A673 (cell line): ENCODE data around the gene B2M. TPM values are rescaled to one million over a fixed set of nuclear protein-coding genes. Genes with fewer than 3 reads are reported as not detected.
A peak's percentile ranks its signal among the peaks of the same experiment; 100 is the strongest.

Experiments used
- BruUV-seq: library from RNA; stranded (reverse); fragments of 400-500 nt; replicated peaks from 2 replicates; lab custom pipeline; 2021; lab: Mats Ljungman, UMichigan
- CTCF ChIA-PET: fragments of 300-600 bp; sonication (Branson Sonifier 250); formaldehyde crosslinking; loops from one replicate; lab custom pipeline; 2022; ENCODE audit warnings: antibody characterized with exemption; lab: Charles Lee
- POLR2A ChIA-PET: fragments of 300-600 bp; sonication (Branson Sonifier 250); formaldehyde crosslinking; loops from one replicate; lab custom pipeline; 2022; ENCODE audit warnings: antibody characterized with exemption; ENCODE audit not compliant: low non-redundant PET; lab: Charles Lee
- DNase-seq: peaks from one replicate; pipeline ENCODE4 v3.0.0-alpha.2; 2015; ENCODE audit warnings: low spot score
- H3K27ac ChIP-seq: fragments of 200-600 bp; sonication (generic); 2 replicates; pipeline ENCODE4 v1.5.1; 2016; ENCODE audit warnings: mixed run types, low read depth, mild to moderate bottlenecking, mixed read lengths, antibody characterized with exemption, low read length; ENCODE audit not compliant: poor library complexity, severe bottlenecking
- H3K27me3 ChIP-seq: fragments of 200-600 bp; sonication (generic); replicated peaks from 2 replicates; pipeline ENCODE4 v1.6.1; 2017; ENCODE audit warnings: mixed run types, low read depth, mild to moderate bottlenecking, mixed read lengths, antibody characterized with exemption, low read length; ENCODE audit not compliant: insufficient read depth, poor library complexity
- H3K36me3 ChIP-seq: fragments of 200-600 bp; sonication (generic); 2 replicates; pipeline ENCODE4 v1.6.1; 2016; ENCODE audit warnings: mixed run types, mild to moderate bottlenecking, mixed read lengths, antibody characterized with exemption, low read length; ENCODE audit not compliant: insufficient read depth, poor library complexity, severe bottlenecking
- H3K4me1 ChIP-seq: fragments of 200-600 bp; sonication (generic); 2 replicates; pipeline ENCODE4 v1.6.1; 2017; ENCODE audit warnings: mixed run types, mild to moderate bottlenecking, mixed read lengths, antibody characterized with exemption, low read length; ENCODE audit not compliant: insufficient read depth, poor library complexity, severe bottlenecking
- H3K4me3 ChIP-seq: fragments of 200-600 bp; sonication (generic); 2 replicates; pipeline ENCODE4 v1.5.1; 2016; ENCODE audit warnings: low read depth, mixed run types, mild to moderate bottlenecking, mixed read lengths, low read length; ENCODE audit not compliant: poor library complexity, severe bottlenecking
- H3K9me3 ChIP-seq: fragments of 200-600 bp; sonication (generic); 2 replicates; pipeline ENCODE4 v1.6.1; 2016; ENCODE audit warnings: mixed run types, low read depth, mild to moderate bottlenecking, mixed read lengths, antibody characterized with exemption, low read length; ENCODE audit not compliant: poor library complexity, severe bottlenecking
- CTCF ChIP-seq: fragments of 300-800, 200-600 bp; sonication (generic); conservative IDR thresholded peaks from 2 replicates; pipeline ENCODE4 v1.5.1; 2017; ENCODE audit warnings: low read depth, mild to moderate bottlenecking, antibody characterized with exemption, low read length, moderate library complexity, mixed read lengths
- EZH2 ChIP-seq: fragments of 200-600 bp; sonication (generic); IDR thresholded peaks from 2 replicates; pipeline ENCODE4 v1.6.1; 2017; ENCODE audit warnings: borderline replicate concordance, low read depth, mild to moderate bottlenecking, mixed read lengths, antibody characterized with exemption, low read length; ENCODE audit not compliant: poor library complexity, severe bottlenecking
- intact Hi-C: fragments of 100-400 bp; cut with micrococcal nuclease; formaldehyde crosslinking; loops from one replicate; pipeline ENCODE4 v1.10.0; 2022; ENCODE audit not compliant: unreplicated experiment
- total RNA-seq: library from RNA; stranded (reverse); gene quantifications from 2 replicates; pipeline ENCODE4 v1.2.3, GENCODE V29; 2021

B2M gene
- total RNA-seq, 1 experiment from 2014 or later, result 1,873 TPM

GRCh38 chr15:44715142-44715796, 4.0 kb downstream of the B2M start:
- Histone ChIP-seq H3K27me3 (no peaks in the 10 kb centered on the region), H3K27ac (peak overlapping the region; percentile 18), H3K4me1 (peaks cover 34% of the 10 kb centered on the region), H3K36me3 (peaks cover 52% of the 10 kb centered on the region), H3K9me3 (no peaks in the 10 kb centered on the region), H3K4me3 (no peak overlapping the region)
- TF ChIP-seq CTCF, result no peak
- BruUV-seq, result no TSS peak
- ChIA-PET POLR2A (interaction anchor here (1.4 kb wide), 1 partner anchor 11 kb away, joined by 8 read pairs; no protein-coding TSS in a partner anchor), CTCF (interaction anchor here (0.6 to 1.2 kb wide), 2 partner anchors 52 to 153 kb away, joined by 4 to 7 read pairs; partner anchors contain the start of gene SPG11)
- intact Hi-C loops, result no loop called here
- DNase-seq, result no peak

GRCh38 chr15:44715797-44716334, 4.5 kb downstream of the B2M start:
- Histone ChIP-seq H3K27me3 (no peaks in the 10 kb centered on the region), H3K36me3 (peaks cover 52% of the 10 kb centered on the region), H3K9me3 (no peaks in the 10 kb centered on the region), H3K27ac (peak overlapping the region; percentile 18), H3K4me1 (peaks cover 34% of the 10 kb centered on the region), H3K4me3 (no peak overlapping the region)
- DNase-seq, result no peak
- POLR2A ChIA-PET, result interaction anchor here (1.4 kb wide), 1 partner anchor 11 kb away, joined by 8 read pairs; no protein-coding TSS in a partner anchor
- TF ChIP-seq CTCF (no peak), EZH2 (no peak)
- intact Hi-C loops, result no loop called here
- CTCF ChIA-PET, result no interaction called here
- no TSS peak for BruUV-seq

- Histone ChIP-seq H3K4me1 (peaks cover 34% of the 10 kb centered on the region), H3K9me3 (no peaks in the 10 kb centered on the region), H3K27me3 (no peaks in the 10 kb centered on the region), H3K4me3 (no peak overlapping the region), H3K27ac (no peak overlapping the region), H3K36me3 (peaks cover 52% of the 10 kb centered on the region)
- POLR2A ChIA-PET, result no interaction called here
- TF ChIP-seq EZH2 (no peak), CTCF (no peak)
- no TSS peak for BruUV-seq
- CTCF ChIA-PET, result no interaction called here
- no peak for DNase-seq
- intact Hi-C loops, result no loop called here
Measured at GRCh38 chr15:44716983-44717602, 5.8 kb downstream of the B2M start.
